Esophagus squamous epithelium (tissue), 5 donors: ENCODE measurements around the gene AHI1. TPM values are rescaled to one million over a fixed set of nuclear protein-coding genes. Genes with fewer than 3 reads are reported as not detected.

Source experiments
- DNase-seq: peaks from one replicate; lab custom pipeline; 2025; lab: John Stamatoyannopoulos, UW
- H3K27ac ChIP-seq, 4 donors: fragments of 200-600 bp; sonication (generic); one replicate each; pipeline ENCODE4 v1.5.1; 2016 to 2019; ENCODE audit warnings: mild to moderate bottlenecking in 1 of 4
- H3K27me3 ChIP-seq, 4 donors: fragments of 200-600 bp; sonication (generic); 1 replicate in 3 of 4; 2 replicates in 1 of 4; pipeline versions ENCODE4 v1.5.1 to v1.6.0; 2017 to 2021; ENCODE audit warnings: antibody characterized with exemption in 1 of 4
- H3K36me3 ChIP-seq, 3 donors: fragments of 200-600 bp; sonication (generic); one replicate each; pipeline ENCODE4 v1.5.1; 2016 to 2019
- H3K4me1 ChIP-seq, 3 donors: fragments of 200-600 bp; sonication (generic); one replicate each; pipeline ENCODE4 v1.5.1; 2017 to 2019
- H3K4me3 ChIP-seq, 4 donors: fragments of 200-600 bp; sonication (generic); 1 replicate in 3 of 4; 2 replicates in 1 of 4; pipeline ENCODE4 v1.5.1; 2016 to 2019; ENCODE audit warnings: mild to moderate bottlenecking in 2 of 4, moderate library complexity in 1 of 4
- H3K9me3 ChIP-seq, 3 donors: fragments of 200-600 bp; sonication (generic); one replicate each; pipeline ENCODE4 v1.5.1; 2016 to 2019
- CTCF ChIP-seq, 6 experiments: fragments of 450-650 bp in 4 of 6; fragments of 200-600 bp in 2 of 6; sonication (generic) in 2 of 6; IDR thresholded peaks; one replicate each; pipeline ENCODE4 v1.5.1; 2016 to 2019; ENCODE audit warnings: antibody characterized with exemption in 6 of 6, mild to moderate bottlenecking in 4 of 6, moderate library complexity in 4 of 6
- POLR2A ChIP-seq, 4 donors: fragments of 450-650 bp; IDR thresholded peaks; one replicate each; pipeline ENCODE4 v1.6.1; 2017; ENCODE audit warnings: antibody characterized with exemption in 4 of 4, mild to moderate bottlenecking in 4 of 4, moderate library complexity in 3 of 4
- WGBS, 2 donors: methylation state at CpG; one replicate each; pipeline ENCODE4 v1.1.5; 2018; 5-methylcytosine and 5-hydroxymethylcytosine counted together
- intact Hi-C: fragments of 100-400 bp; cut with DNase I; formaldehyde crosslinking; loops from one replicate; pipeline ENCODE4 v1.15.0; 2022
- total RNA-seq, 4 donors: library from RNA; depleted of rRNA; stranded (reverse); fragments of >200 nt; gene quantifications; one replicate each; pipeline ENCODE4 v1.1.0, GENCODE V29; 2016
- donor health status: DM: yes; HTN: yes; CAD: no.

AHI1 gene
- total RNA-seq, 4 donors from 2014 or later, result 4.5 to 24.2 (median 7.6) TPM

- Histone ChIP-seq H3K36me3 (peaks cover 0 to 17% (median 0%) of the 10 kb centered on the region in 3 donors), H3K27me3 (no peaks in the 10 kb centered on the region), H3K4me3 (no peak overlapping the region), H3K4me1 (peaks cover 0 to 10% (median 0%) of the 10 kb centered on the region in 3 donors), H3K27ac (no peak overlapping the region), H3K9me3 (no peaks in the 10 kb centered on the region)
- 69 to 75% methylated on average over 2 of the region's 2 CpGs for WGBS, 2 donors
- DNase-seq, result no peak
- intact Hi-C loops, result no loop called here
- TF ChIP-seq POLR2A (IDR thresholded peaks at IDR 0.05) (no peak), CTCF (IDR thresholded peaks at IDR 0.05) (no peak)
These were observed 212.4 kb downstream of the AHI1 start for GRCh38 chr6:135285165-135285564.

GRCh38 chr6:135283926-135284325 is 213.6 kb downstream of the AHI1 start:
- intact Hi-C loops, result no loop called here
- H3K4me3 ChIP-seq, result no peak overlapping the region
- 76 to 87% methylated on average over 2 of the region's 2 CpGs for WGBS, 2 donors

DNA sequence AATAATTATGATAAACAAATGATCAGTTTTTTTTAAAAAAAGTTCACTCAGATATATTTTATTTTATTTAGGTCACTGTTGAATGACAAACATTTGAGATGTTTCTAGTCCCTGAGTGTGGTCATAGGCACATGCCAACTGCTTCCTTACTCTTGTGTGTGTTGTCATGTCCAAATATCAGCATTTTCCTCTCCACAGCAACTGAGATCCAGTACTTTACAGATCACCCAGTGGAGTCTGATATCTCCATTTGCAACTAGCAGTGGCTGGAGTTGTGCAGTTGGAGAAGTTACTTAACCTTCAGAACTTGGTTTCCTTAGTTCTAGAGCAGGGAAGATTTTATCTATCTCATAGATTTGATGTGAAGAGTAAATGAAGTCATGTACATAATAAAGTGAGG is 215.1 kb downstream of the AHI1 start:
- intact Hi-C loops, result no loop called here
- Histone ChIP-seq H3K36me3 (peaks cover 0 to 5% (median 0%) of the 10 kb centered on the region in 3 donors), H3K27me3 (no peaks in the 10 kb centered on the region), H3K9me3 (no peaks in the 10 kb centered on the region), H3K4me3 (no peak overlapping the region), H3K27ac (no peak overlapping the region), H3K4me1 (peaks cover 0 to 10% (median 0%) of the 10 kb centered on the region in 3 donors)
- no peak for DNase-seq
- TF ChIP-seq CTCF (IDR thresholded peaks at IDR 0.05) (no peak), POLR2A (IDR thresholded peaks at IDR 0.05) (no peak)

More at GRCh38 chr6:135283926-135284325, 213.6 kb downstream of the AHI1 start:
- no peaks in the 10 kb centered on the region for H3K27me3 ChIP-seq
- peaks cover 0 to 10% (median 0%) of the 10 kb centered on the region in 3 donors for H3K4me1 ChIP-seq
- TF ChIP-seq POLR2A (IDR thresholded peaks at IDR 0.05), result no peak
- no peak for TF ChIP-seq CTCF (IDR thresholded peaks at IDR 0.05)
- no peak overlapping the region for H3K27ac ChIP-seq
- H3K36me3 ChIP-seq, result peaks cover 0 to 12% (median 0%) of the 10 kb centered on the region in 3 donors
- no peaks in the 10 kb centered on the region for H3K9me3 ChIP-seq
- no peak for DNase-seq

DNA sequence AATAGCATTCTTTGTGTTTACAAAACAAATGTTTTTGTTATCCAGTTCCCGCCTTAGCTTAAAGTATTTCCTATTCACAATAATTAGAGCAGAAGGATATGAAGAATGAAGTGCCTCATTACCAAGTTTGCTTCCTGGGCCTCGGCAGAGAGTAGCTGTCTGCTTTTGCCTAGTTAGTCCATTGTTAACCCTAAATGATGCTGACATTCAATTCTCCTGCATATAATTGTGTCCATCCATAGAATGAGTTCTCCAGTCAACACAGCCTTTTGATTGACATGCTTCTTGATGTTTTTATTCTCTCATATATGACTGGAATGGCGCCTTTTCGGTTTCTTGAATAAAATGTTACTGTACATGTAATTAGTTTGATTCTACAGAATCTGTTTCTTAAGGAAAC is 215.6 kb downstream of the AHI1 start:
- Histone ChIP-seq H3K4me1 (peaks cover 0 to 10% (median 0%) of the 10 kb centered on the region in 3 donors), H3K27me3 (no peaks in the 10 kb centered on the region), H3K27ac (no peak overlapping the region), H3K9me3 (no peaks in the 10 kb centered on the region), H3K36me3 (peaks cover 0 to under 1% (median 0%) of the 10 kb centered on the region in 3 donors), H3K4me3 (no peak overlapping the region)
- intact Hi-C loops, result no loop called here
- 80 to 81% methylated on average over 4 of the region's 4 CpGs for WGBS, 2 donors
- DNase-seq, result no peak
- no peak for TF ChIP-seq CTCF (IDR thresholded peaks at IDR 0.05)
- TF ChIP-seq POLR2A (IDR thresholded peaks at IDR 0.05), result no peak

- Histone ChIP-seq H3K36me3 (no peaks in the 10 kb centered on the region), H3K4me1 (peaks cover 0 to 10% (median 0%) of the 10 kb centered on the region in 3 donors), H3K9me3 (no peaks in the 10 kb centered on the region), H3K27me3 (no peaks in the 10 kb centered on the region), H3K27ac (peak overlapping the region in 1 of 4 donors; percentile 17), H3K4me3 (no peak overlapping the region)
- no peak for DNase-seq
- TF ChIP-seq CTCF (IDR thresholded peaks at IDR 0.05), result no peak
- no peak for TF ChIP-seq POLR2A (IDR thresholded peaks at IDR 0.05)
- WGBS, 2 donors, result 79 to 81% methylated on average over 2 of the region's 2 CpGs
- intact Hi-C loops, result no loop called here
These were observed 216.3 kb downstream of the AHI1 start for GRCh38 chr6:135281227-135281626.
